Duodenal mucosa (tissue), 2 donors: ENCODE results near the gene ARHGAP15.

Source experiments
- H3K27ac ChIP-seq: one replicate; pipeline ENCODE4 v1.7.0; 2013; ENCODE audit warnings: low read depth, low read length
- H3K27me3 ChIP-seq, 2 donors: one replicate each; pipeline ENCODE4 v1.7.0; 2013; ENCODE audit warnings: low read length in 2 of 2, control low read depth in 1 of 2; ENCODE audit not compliant: insufficient read depth in 2 of 2, control insufficient read depth in 1 of 2
- H3K36me3 ChIP-seq, 2 donors: one replicate each; pipeline ENCODE4 v1.7.0; 2013; ENCODE audit warnings: low read length in 2 of 2, control low read depth in 1 of 2; ENCODE audit not compliant: insufficient read depth in 2 of 2, control insufficient read depth in 1 of 2
- H3K4me1 ChIP-seq, 2 donors: one replicate each; pipeline ENCODE4 v1.7.0; 2013; ENCODE audit warnings: low read length in 2 of 2, control low read depth in 1 of 2; ENCODE audit not compliant: insufficient read depth in 2 of 2, control insufficient read depth in 1 of 2
- H3K4me3 ChIP-seq, 2 donors: one replicate each; pipeline ENCODE4 v1.7.0; 2013; ENCODE audit warnings: low read length in 2 of 2, low read depth in 1 of 2
- H3K9ac ChIP-seq, 2 donors: one replicate each; pipeline ENCODE4 v1.7.0; 2013; ENCODE audit warnings: low read length in 2 of 2, low read depth in 1 of 2
- H3K9me3 ChIP-seq, 2 donors: one replicate each; pipeline ENCODE4 v1.7.0; 2013; ENCODE audit warnings: low read length in 2 of 2, control low read depth in 1 of 2; ENCODE audit not compliant: control insufficient read depth in 1 of 2

The ARHGAP15 gene

DNA sequence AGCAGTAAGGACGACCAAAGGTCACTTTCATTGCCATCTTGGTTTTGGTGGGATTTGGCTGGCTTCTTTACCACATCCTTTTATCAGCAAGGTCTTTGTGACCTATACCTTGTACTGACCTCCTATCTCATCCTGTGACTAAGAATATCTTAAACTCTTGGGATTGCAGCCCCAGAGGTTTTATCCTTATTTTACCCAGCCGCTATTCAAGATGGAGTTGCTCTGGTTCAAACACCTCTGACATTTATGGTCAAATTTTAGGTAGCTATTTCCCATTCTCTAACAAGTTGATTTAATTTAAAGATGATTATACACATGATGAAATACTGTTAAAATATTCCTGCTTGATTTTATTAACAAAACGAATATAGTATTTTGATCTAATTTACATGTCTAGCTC, 326.1 kb downstream of the ARHGAP15 start:
- H3K36me3 ChIP-seq, result no peaks in the 10 kb centered on the region
- no peak overlapping the region for H3K27ac ChIP-seq
- no peak overlapping the region for H3K4me3 ChIP-seq
- no peaks in the 10 kb centered on the region for H3K27me3 ChIP-seq
- H3K9ac ChIP-seq, result no peak overlapping the region
- H3K4me1 ChIP-seq, result no peaks in the 10 kb centered on the region
- no peaks in the 10 kb centered on the region for H3K9me3 ChIP-seq

DNA sequence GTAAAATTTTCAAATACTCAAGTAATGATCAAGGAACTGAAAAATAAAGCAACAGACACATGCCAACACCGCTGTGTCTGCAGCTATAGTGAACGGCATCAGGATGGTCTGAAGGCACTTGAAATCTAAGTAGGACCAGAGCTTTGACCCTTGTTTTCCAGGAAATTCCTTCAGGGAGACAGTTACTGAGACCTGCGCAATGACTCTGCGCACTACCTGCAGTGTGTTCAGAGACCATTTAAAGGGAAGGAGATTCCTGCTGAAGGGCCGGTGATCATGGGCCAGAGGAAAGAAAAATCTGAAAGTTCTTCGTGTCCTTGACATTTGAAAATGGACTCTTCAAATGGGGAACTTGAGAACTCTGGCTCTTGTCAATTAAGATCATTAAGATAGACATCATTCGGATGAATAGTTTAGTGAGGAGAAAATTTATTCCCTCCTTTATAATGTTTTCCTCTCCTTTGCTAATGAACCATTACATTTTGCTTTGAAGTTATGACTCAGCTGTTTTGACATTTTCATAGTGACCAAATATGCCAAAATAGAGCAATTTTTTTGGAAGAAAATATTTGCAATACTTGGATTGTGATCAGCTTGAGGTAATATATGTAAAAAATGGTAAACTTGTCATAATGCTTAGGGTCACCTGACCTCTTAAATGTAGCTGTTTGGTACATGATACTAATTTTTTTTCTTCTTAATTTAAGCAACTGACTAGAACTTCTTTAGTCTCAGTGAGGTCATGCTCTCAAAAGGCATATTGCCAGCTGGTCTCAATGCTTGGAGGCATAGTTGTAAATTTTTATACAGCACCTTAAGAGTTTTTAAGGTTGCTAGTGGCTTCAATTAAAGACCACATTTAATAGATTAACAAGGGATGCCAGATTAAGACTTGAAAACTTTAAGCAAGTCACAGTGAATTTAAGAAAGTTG, 329.3 kb downstream of the ARHGAP15 start:
- no peaks in the 10 kb centered on the region for H3K36me3 ChIP-seq
- H3K4me3 ChIP-seq, result no peak overlapping the region
- no peaks in the 10 kb centered on the region for H3K4me1 ChIP-seq
- H3K27ac ChIP-seq, result no peak overlapping the region
- H3K27me3 ChIP-seq, result no peaks in the 10 kb centered on the region
- no peak overlapping the region for H3K9ac ChIP-seq
- no peaks in the 10 kb centered on the region for H3K9me3 ChIP-seq

DNA sequence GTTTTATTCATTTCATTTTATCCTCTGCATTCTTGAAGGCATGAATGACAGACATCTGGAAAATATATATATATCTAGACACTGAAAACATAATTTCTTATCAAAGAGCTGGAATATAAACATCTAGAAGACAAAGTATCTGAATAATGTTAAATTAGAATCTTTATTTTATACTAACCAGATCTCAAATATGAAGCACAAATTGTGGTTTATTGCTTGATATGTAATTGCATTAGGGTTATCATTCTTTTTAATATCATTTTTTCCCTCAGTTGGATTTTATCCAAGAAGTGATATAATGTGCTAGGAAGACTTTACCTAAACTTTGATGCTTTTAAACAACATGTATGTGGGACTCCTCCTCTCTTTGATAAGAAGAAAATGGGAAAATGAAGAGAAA, 331.2 kb downstream of the ARHGAP15 start:
- Histone ChIP-seq H3K4me1 (no peaks in the 10 kb centered on the region), H3K9me3 (no peaks in the 10 kb centered on the region), H3K36me3 (no peaks in the 10 kb centered on the region), H3K9ac (no peak overlapping the region), H3K27ac (no peak overlapping the region), H3K4me3 (no peak overlapping the region), H3K27me3 (no peaks in the 10 kb centered on the region)

DNA sequence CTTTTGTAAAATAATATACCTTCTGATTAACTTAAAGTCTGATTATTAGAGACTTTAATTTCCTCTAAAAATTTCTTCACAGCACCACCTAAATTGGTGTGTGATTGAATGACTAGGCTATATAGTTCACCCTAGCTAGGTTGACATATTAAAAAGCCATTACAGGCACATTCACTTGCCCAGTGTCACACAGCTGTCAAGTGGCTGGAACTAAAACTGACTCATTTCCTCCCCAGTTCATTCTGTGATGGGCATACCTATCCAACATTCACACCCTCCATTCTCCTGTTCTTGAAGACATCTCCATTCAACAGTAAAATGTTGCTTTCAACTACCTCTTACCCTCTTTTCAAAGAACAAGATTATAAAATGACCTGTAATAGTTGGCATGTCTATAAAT, 334.5 kb downstream of the ARHGAP15 start:
- H3K27me3 ChIP-seq, result no peaks in the 10 kb centered on the region
- H3K9ac ChIP-seq, result no peak overlapping the region
- no peaks in the 10 kb centered on the region for H3K9me3 ChIP-seq
- H3K4me3 ChIP-seq, result no peak overlapping the region
- no peaks in the 10 kb centered on the region for H3K4me1 ChIP-seq
- no peaks in the 10 kb centered on the region for H3K36me3 ChIP-seq
- H3K27ac ChIP-seq, result no peak overlapping the region

DNA sequence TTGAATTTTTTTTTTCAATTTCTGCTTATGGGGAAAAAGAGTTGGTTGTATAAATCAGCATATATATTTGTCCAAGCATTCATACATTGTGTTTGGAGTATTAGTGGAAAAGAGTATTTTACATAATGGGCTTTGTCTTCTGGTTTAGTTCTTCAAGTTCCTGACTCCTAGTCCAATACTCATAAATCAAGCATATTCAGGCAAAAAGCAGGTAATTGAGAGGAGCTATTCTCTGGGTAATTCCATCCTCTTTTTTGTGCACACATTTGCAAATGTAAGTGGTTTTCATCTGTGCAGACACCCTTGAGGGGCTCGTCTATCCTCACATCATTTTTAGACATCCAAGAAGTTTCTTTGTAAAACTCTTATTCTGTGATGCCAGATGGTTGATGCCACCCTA, 337.2 kb downstream of the ARHGAP15 start:
- Histone ChIP-seq H3K4me3 (no peak overlapping the region), H3K9ac (no peak overlapping the region), H3K27me3 (no peaks in the 10 kb centered on the region), H3K27ac (no peak overlapping the region), H3K36me3 (no peaks in the 10 kb centered on the region), H3K4me1 (no peaks in the 10 kb centered on the region), H3K9me3 (no peaks in the 10 kb centered on the region)

DNA sequence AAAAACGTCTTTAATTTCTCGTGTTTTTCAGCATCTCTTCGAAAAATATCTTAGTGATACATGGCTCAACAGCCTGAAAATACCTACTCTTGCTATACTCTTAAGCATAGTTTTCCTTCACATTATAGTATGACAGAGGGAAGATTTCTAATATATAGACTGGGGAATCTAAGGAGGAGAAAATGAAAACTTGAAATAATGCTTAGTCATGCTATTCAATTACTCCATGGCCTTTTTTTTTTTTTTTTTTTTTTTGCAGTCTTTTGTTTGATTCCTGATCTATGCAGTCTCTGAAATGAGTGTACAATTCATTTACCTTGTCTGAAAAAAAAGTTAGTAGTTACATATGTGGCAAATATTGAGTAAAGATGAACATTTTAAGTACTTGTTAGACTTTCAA, 337.8 kb downstream of the ARHGAP15 start:
- no peak overlapping the region for H3K27ac ChIP-seq
- no peak overlapping the region for H3K9ac ChIP-seq
- no peak overlapping the region for H3K4me3 ChIP-seq
- no peaks in the 10 kb centered on the region for H3K36me3 ChIP-seq
- H3K4me1 ChIP-seq, result no peaks in the 10 kb centered on the region
- H3K27me3 ChIP-seq, result no peaks in the 10 kb centered on the region
- H3K9me3 ChIP-seq, result no peaks in the 10 kb centered on the region

DNA sequence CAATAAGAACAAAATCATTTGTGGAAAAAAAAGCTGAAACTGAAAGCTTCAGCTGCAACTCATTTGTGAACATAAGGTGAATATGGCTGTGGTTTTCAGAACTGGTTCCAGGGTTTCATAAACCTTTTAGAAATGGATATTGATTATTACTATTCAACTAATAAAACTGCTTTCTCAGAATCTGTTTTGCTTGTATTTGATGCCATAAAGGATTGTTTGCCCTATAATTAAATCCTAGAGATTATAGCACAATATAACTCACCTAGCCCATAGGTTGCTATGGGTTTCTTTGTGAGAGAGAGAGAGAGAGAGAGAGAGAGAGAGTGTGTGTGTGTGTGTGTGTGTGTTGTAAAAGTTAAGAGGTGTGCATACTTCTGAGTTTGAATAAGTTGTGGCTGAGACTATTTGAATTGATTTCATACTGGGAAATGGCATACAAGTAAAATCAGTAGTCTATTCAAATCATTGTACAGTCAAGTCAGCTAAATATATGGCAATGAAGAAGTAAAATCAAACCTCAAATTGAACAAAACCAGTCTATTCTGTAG, 339.2 kb downstream of the ARHGAP15 start:
- H3K27me3 ChIP-seq, result no peaks in the 10 kb centered on the region
- H3K27ac ChIP-seq, result no peak overlapping the region
- no peaks in the 10 kb centered on the region for H3K4me1 ChIP-seq
- no peaks in the 10 kb centered on the region for H3K9me3 ChIP-seq
- no peaks in the 10 kb centered on the region for H3K36me3 ChIP-seq
- H3K4me3 ChIP-seq, result no peak overlapping the region
- H3K9ac ChIP-seq, result no peak overlapping the region

DNA sequence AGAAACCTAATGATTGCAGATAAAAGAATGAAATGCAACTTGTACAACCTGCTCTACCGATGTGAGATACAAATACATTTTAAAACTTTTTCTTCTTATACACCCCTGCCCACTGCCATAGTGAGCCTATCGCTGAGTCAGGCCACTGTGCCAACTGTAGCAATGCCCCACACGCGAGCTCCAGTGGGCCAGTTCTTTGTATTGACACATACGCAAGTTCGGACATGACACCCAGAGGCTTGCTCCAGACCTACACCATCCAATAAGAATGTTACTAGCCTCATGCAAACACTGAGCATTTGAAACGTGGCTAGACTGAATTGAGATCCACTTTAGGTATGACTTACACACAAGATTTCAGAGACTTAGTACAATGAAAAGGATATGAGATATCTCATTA, 340.1 kb downstream of the ARHGAP15 start:
- Histone ChIP-seq H3K4me3 (no peak overlapping the region), H3K4me1 (no peaks in the 10 kb centered on the region), H3K9me3 (no peaks in the 10 kb centered on the region), H3K27me3 (no peaks in the 10 kb centered on the region), H3K9ac (no peak overlapping the region), H3K36me3 (no peaks in the 10 kb centered on the region), H3K27ac (no peak overlapping the region)

DNA sequence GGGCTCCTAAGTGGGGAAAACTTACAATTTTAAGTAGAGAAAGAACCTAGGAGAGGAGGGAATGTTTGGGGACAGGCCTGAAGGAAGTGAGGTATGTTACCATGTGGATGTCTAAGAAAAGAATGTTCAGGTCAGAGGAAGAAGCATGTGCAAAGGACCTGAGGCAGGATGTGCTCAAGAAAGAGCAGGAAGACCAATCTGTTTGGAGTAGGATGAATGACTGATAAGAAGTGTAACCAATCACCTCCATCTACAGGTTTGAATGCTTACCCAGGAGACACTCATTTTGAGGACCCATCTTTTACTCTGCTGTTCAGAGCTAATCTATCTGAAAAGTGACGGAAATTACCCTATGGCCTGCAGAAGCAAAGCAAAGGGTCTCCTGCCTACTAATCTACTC, 342.3 kb downstream of the ARHGAP15 start:
- Histone ChIP-seq H3K36me3 (no peaks in the 10 kb centered on the region), H3K4me1 (no peaks in the 10 kb centered on the region), H3K4me3 (no peak overlapping the region), H3K27me3 (no peaks in the 10 kb centered on the region), H3K9ac (no peak overlapping the region), H3K27ac (no peak overlapping the region), H3K9me3 (no peaks in the 10 kb centered on the region)

DNA sequence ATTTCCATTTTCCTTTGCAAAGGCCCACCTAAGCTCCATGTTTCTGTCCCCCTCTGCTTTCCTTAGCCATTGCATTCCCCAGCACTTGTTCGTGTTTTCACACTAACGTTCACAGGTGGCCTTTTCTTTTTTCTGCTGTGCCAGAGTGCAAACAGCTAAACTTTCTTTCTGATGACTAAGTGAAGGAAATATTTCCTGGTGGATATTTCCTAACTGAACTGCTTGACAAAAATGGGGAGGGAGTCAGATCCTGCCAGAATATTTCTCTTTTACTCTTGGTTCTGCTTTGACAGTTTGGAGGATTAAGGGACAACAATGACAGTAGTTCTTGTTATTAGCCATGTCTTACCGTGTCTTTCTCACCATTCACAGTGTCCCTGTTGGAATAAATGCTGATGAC, 344.0 kb downstream of the ARHGAP15 start:
- no peaks in the 10 kb centered on the region for H3K36me3 ChIP-seq
- H3K4me3 ChIP-seq, result no peak overlapping the region
- H3K9me3 ChIP-seq, result no peaks in the 10 kb centered on the region
- H3K4me1 ChIP-seq, result no peaks in the 10 kb centered on the region
- H3K27me3 ChIP-seq, result no peaks in the 10 kb centered on the region
- no peak overlapping the region for H3K9ac ChIP-seq
- no peak overlapping the region for H3K27ac ChIP-seq
